Measurements from ENCODE around the gene NOS3. TPM values are rescaled to one million over a fixed set of nuclear protein-coding genes. Genes with fewer than 3 reads are reported as not detected.

NOS3 gene
- total RNA-seq, 1 experiment from 2014 or later, result 0.30 TPM

- Mint-ChIP-seq H3K27ac (ENCODE audit: low read depth, unreplicated experiment) (no peak overlapping the region), H3K9me3 (ENCODE audit: unreplicated experiment) (no peaks in the 10 kb centered on the region), H3K4me3 (ENCODE audit: unreplicated experiment) (no peak overlapping the region), H3K4me1 (ENCODE audit: insufficient read depth, unreplicated experiment) (peaks cover 13% of the 10 kb centered on the region), H3K27me3 (ENCODE audit: insufficient read depth, unreplicated experiment) (peaks cover 23% of the 10 kb centered on the region), H3K36me3 (ENCODE audit: insufficient read depth, unreplicated experiment) (no peaks in the 10 kb centered on the region)
- BruUV-seq (replicated peaks), result no TSS peak
- POLR2A ChIA-PET, result no interaction called here
- DNase-seq (ENCODE audit: unreplicated experiment), result no peak
- CTCF ChIA-PET, result interaction anchor here (0.6 to 3.7 kb wide), 16 partner anchors 8 to 124 kb away, joined by 3 to 16 read pairs (median 4); partner anchors contain the start of gene ABCB8
- intact Hi-C loops (cut with micrococcal nuclease), result loop anchor here (5.0 kb wide), 1 partner anchor 50 kb away; no protein-coding TSS in a partner anchor
- no peak for TF ChIP-seq CTCF (IDR thresholded peaks at IDR 0.05; ENCODE audit: unreplicated experiment)
Measured at GRCh38 chr7:151017370-151017952, 26.6 kb downstream of the NOS3 start.

GRCh38 chr7:151017953-151018420 lies 27.2 kb downstream of the NOS3 start:
- TF ChIP-seq CTCF (IDR thresholded peaks at IDR 0.05; ENCODE audit: unreplicated experiment), result peak; percentile 85
- intact Hi-C loops (cut with micrococcal nuclease), result loop anchor here (5.0 kb wide), 1 partner anchor 51 kb away; no protein-coding TSS in a partner anchor
- DNase-seq (ENCODE audit: unreplicated experiment), result peak; percentile 23
- POLR2A ChIA-PET, result no interaction called here
- H3K9me3 Mint-ChIP-seq (ENCODE audit: unreplicated experiment), result no peaks in the 10 kb centered on the region
- H3K27ac Mint-ChIP-seq (ENCODE audit: low read depth, unreplicated experiment), result no peak overlapping the region
- no peaks in the 10 kb centered on the region for H3K36me3 Mint-ChIP-seq (ENCODE audit: insufficient read depth, unreplicated experiment)
- CTCF ChIA-PET, result interaction anchor here (0.6 to 3.7 kb wide), 20 partner anchors 8 to 648 kb away, joined by 3 to 16 read pairs (median 3); partner anchors contain the start of gene ABCB8
- H3K27me3 Mint-ChIP-seq (ENCODE audit: insufficient read depth, unreplicated experiment), result peaks cover 23% of the 10 kb centered on the region
- no TSS peak for BruUV-seq (replicated peaks)
- peak overlapping the region; percentile 15 for H3K4me3 Mint-ChIP-seq (ENCODE audit: unreplicated experiment)
- peaks cover 10% of the 10 kb centered on the region for H3K4me1 Mint-ChIP-seq (ENCODE audit: insufficient read depth, unreplicated experiment)

GRCh38 chr7:151018421-151019129 lies 27.8 kb downstream of the NOS3 start:
- Mint-ChIP-seq H3K27ac (ENCODE audit: low read depth, unreplicated experiment) (no peak overlapping the region), H3K9me3 (ENCODE audit: unreplicated experiment) (no peaks in the 10 kb centered on the region), H3K4me3 (ENCODE audit: unreplicated experiment) (peak overlapping the region; percentile 15), H3K4me1 (ENCODE audit: insufficient read depth, unreplicated experiment) (peaks cover 10% of the 10 kb centered on the region), H3K36me3 (ENCODE audit: insufficient read depth, unreplicated experiment) (no peaks in the 10 kb centered on the region), H3K27me3 (ENCODE audit: insufficient read depth, unreplicated experiment) (peaks cover 23% of the 10 kb centered on the region)
- no peak for TF ChIP-seq CTCF (IDR thresholded peaks at IDR 0.05; ENCODE audit: unreplicated experiment)
- no TSS peak for BruUV-seq (replicated peaks)
- CTCF ChIA-PET, result interaction anchor here (0.6 to 3.7 kb wide), 15 partner anchors 8 to 648 kb away, joined by 3 to 16 read pairs (median 4); partner anchors contain the start of gene ABCB8
- DNase-seq (ENCODE audit: unreplicated experiment), result no peak
- POLR2A ChIA-PET, result interaction anchor here (1.2 kb wide), 1 partner anchor 10 kb away, joined by 3 read pairs; the partner anchor contains the start of gene ABCB8
- intact Hi-C loops (cut with micrococcal nuclease), result loop anchor here (5.0 kb wide), 1 partner anchor 51 kb away; no protein-coding TSS in a partner anchor

- Mint-ChIP-seq H3K9me3 (ENCODE audit: unreplicated experiment) (no peaks in the 10 kb centered on the region), H3K27ac (ENCODE audit: low read depth, unreplicated experiment) (no peak overlapping the region), H3K36me3 (ENCODE audit: insufficient read depth, unreplicated experiment) (no peaks in the 10 kb centered on the region), H3K4me3 (ENCODE audit: unreplicated experiment) (no peak overlapping the region), H3K4me1 (ENCODE audit: insufficient read depth, unreplicated experiment) (peaks cover 10% of the 10 kb centered on the region), H3K27me3 (ENCODE audit: insufficient read depth, unreplicated experiment) (peaks cover 23% of the 10 kb centered on the region)
- ChIA-PET CTCF (interaction anchor here (0.6 to 3.7 kb wide), 9 partner anchors 8 to 195 kb away, joined by 3 to 16 read pairs (median 6); partner anchors contain the start of gene ABCB8), POLR2A (interaction anchor here (1.2 kb wide), 1 partner anchor 9 kb away, joined by 3 read pairs; the partner anchor contains the start of gene ABCB8)
- BruUV-seq (replicated peaks), result no TSS peak
- TF ChIP-seq CTCF (IDR thresholded peaks at IDR 0.05; ENCODE audit: unreplicated experiment), result no peak
- no peak for DNase-seq (ENCODE audit: unreplicated experiment)
- intact Hi-C loops (cut with micrococcal nuclease), result loop anchor here (5.0 kb wide), 1 partner anchor 52 kb away; no protein-coding TSS in a partner anchor
Measured at GRCh38 chr7:151019130-151019447, 28.3 kb downstream of the NOS3 start.

Measured in MCF 10A (cell line).